ENCODE results near the gene RABGAP1L.
"Not testable (repeated sequence)": the region's sequence is repeated elsewhere in the genome, so short reads cannot be mapped to it uniquely, and the experiment has no call there.

Gene RABGAP1L

GRCh38 chr1:174408146-174408545 is 248.8 kb downstream of the RABGAP1L start:
- no peak for DNase-seq (ENCODE audit: low spot score)
- in situ Hi-C loops (cut with MboI; ENCODE audit: low pct_unique_long_range_greater_than_20kb, low sequenced_read_pairs, unreplicated experiment): no loop called here
- no peak for TF ChIP-seq CTCF (IDR thresholded peaks at IDR 0.05; ENCODE audit: extremely low read depth, insufficient read depth, missing control alignments)

- DNase-seq (ENCODE audit: low spot score); in situ Hi-C loops (cut with MboI; ENCODE audit: low pct_unique_long_range_greater_than_20kb, low sequenced_read_pairs, unreplicated experiment): not testable (repeated sequence)
Observed at GRCh38 chr1:174409801-174410200, 250.5 kb downstream of the RABGAP1L start.

DNA sequence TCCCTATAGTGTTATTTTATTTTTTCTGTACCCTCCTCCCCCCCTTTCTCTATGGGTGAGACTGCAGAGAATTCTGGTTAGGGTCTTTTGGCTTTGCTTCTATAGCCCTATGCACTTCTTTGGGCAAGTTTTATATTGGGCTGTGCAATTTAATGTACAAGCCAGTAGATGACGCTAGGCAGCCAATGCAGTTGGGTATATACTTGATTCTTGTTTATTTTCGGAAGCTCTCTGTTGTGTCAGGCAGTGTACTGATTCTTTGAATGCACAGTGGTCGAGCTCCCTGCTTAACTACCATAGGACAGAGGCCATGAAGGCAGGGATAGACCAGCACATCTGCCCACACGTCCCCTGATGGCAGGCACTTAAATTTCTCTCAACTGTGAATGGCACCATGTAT is 254.3 kb downstream of the RABGAP1L start:
- TF ChIP-seq CTCF (IDR thresholded peaks at IDR 0.05; ENCODE audit: extremely low read depth, insufficient read depth, missing control alignments): peak; percentile 21
- in situ Hi-C loops (cut with MboI; ENCODE audit: low pct_unique_long_range_greater_than_20kb, low sequenced_read_pairs, unreplicated experiment): no loop called here
- no peak for DNase-seq (ENCODE audit: low spot score)

DNA sequence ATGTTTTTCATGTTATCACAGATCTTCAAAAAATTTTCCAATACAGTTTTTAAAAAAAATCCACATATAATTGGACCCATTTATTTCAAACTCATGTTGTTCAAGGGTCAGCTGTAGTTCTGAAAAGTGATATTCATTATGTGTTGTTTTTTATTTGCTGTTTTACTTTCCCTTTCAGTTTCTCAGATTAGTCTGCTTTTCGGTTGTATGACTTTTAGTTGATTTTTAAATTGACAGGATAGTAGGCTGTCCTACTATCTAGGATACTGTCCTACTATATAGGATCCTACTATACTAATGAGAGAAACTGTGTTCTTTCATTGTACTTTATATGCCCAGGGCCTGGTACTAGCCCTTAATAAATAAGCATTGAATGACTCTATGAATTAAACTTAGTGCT is 254.9 kb downstream of the RABGAP1L start:
- no peak for TF ChIP-seq CTCF (IDR thresholded peaks at IDR 0.05; ENCODE audit: extremely low read depth, insufficient read depth, missing control alignments)
- in situ Hi-C loops (cut with MboI; ENCODE audit: low pct_unique_long_range_greater_than_20kb, low sequenced_read_pairs, unreplicated experiment): no loop called here
- no peak for DNase-seq (ENCODE audit: low spot score)

DNA sequence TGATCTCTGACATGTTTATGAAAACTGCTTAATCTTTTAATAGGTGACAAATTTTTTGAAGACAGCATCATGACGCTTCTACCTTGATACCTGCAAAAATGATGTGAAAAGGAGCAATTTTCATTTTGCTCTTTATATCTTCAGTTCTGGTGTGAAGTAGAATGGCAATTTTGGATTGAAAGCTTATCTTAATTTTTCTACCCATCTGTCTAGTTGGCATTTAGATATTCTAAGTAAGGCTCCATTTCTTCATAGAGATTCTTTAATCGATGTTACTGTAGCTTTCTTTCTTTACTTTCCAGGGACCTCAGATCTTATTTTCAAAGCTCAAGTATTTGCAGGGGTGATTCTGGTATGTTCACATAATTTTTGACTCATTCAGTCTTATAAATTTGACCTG is 256.2 kb downstream of the RABGAP1L start:
- no peak for TF ChIP-seq CTCF (IDR thresholded peaks at IDR 0.05; ENCODE audit: extremely low read depth, insufficient read depth, missing control alignments)
- no peak for DNase-seq (ENCODE audit: low spot score)
- in situ Hi-C loops (cut with MboI; ENCODE audit: low pct_unique_long_range_greater_than_20kb, low sequenced_read_pairs, unreplicated experiment): no loop called here

GRCh38 chr1:174417921-174418320 is 258.6 kb downstream of the RABGAP1L start:
- TF ChIP-seq CTCF (IDR thresholded peaks at IDR 0.05; ENCODE audit: extremely low read depth, insufficient read depth, missing control alignments): no peak
- DNase-seq (ENCODE audit: low spot score): no peak
- in situ Hi-C loops (cut with MboI; ENCODE audit: low pct_unique_long_range_greater_than_20kb, low sequenced_read_pairs, unreplicated experiment): no loop called here

DNA sequence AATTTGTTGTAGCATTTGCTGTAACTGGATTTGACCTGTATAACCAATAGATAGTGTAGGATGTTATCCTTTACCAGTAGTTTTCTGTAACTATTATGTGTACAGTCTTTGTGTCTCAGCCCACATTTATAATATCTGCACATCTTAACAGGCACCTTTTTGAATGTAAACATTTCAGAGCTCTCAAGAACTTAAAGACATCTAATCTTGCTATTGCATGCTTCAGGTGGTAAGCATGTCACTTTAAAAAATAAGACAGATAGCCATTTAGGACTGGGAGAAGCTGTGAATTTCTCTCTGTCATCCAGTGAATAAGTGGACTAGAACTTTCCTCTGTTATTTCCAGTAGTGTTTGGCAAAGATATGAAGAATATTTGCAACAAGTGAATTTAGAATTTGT is 265.8 kb downstream of the RABGAP1L start:
- no peak for DNase-seq (ENCODE audit: low spot score)
- in situ Hi-C loops (cut with MboI; ENCODE audit: low pct_unique_long_range_greater_than_20kb, low sequenced_read_pairs, unreplicated experiment): no loop called here
- TF ChIP-seq CTCF (IDR thresholded peaks at IDR 0.05; ENCODE audit: extremely low read depth, insufficient read depth, missing control alignments): no peak
